Activated CD4-positive, alpha-beta T cell treated with anti-CD3 and anti-CD28 coated beads, Interleukin-2, amount 50 U/mL, for 1 hour (primary cell): ENCODE results near the gene STMN3.
A peak's percentile ranks its signal among the peaks of the same experiment; 100 is the strongest.

Experiments
- DNase-seq: peaks from one replicate; pipeline ENCODE4 v3.0.0-alpha.2; 2020

Gene STMN3

GRCh38 chr20:63602321-63602720 is 50.9 kb downstream of the STMN3 start:
- DNase-seq = no peak

GRCh38 chr20:63601679-63602078 is 51.5 kb downstream of the STMN3 start:
- peak; percentile 31 for DNase-seq

- DNase-seq = no peak
These were observed 53.7 kb downstream of the STMN3 start for GRCh38 chr20:63599396-63600050.

- no peak for DNase-seq
These were observed 54.5 kb downstream of the STMN3 start for GRCh38 chr20:63598479-63599395.

- no peak for DNase-seq
These were observed 55.4 kb downstream of the STMN3 start for GRCh38 chr20:63597651-63598478.

- no peak for DNase-seq
These were observed 56.8 kb downstream of the STMN3 start for GRCh38 chr20:63596423-63596822.

GRCh38 chr20:63595416-63596127 is 57.7 kb downstream of the STMN3 start:
- no peak for DNase-seq

- no peak for DNase-seq
These were observed 59.1 kb downstream of the STMN3 start for GRCh38 chr20:63594043-63594561.

- DNase-seq = no peak
These were observed 60.6 kb downstream of the STMN3 start for GRCh38 chr20:63592661-63593060.

- no peak for DNase-seq
These were observed 61.4 kb downstream of the STMN3 start for GRCh38 chr20:63591786-63592355.

- no peak for DNase-seq
These were observed 62.1 kb downstream of the STMN3 start for GRCh38 chr20:63591147-63591533.

- no peak for DNase-seq
These were observed 62.7 kb downstream of the STMN3 start for GRCh38 chr20:63590218-63591146.
